ENCODE measurements around the gene AMY2B. TPM values are rescaled to one million over a fixed set of nuclear protein-coding genes. Genes with fewer than 3 reads are reported as not detected.

The AMY2B gene
- 1.1 TPM in 2 replicates for total RNA-seq

GRCh38 chr1:103571289-103571688 lies at the start of gene AMY2B:
AMY2B (plus strand) TSS chr1:103571589; CDS start chr1:103571603, 14 bp downstream.

DNA sequence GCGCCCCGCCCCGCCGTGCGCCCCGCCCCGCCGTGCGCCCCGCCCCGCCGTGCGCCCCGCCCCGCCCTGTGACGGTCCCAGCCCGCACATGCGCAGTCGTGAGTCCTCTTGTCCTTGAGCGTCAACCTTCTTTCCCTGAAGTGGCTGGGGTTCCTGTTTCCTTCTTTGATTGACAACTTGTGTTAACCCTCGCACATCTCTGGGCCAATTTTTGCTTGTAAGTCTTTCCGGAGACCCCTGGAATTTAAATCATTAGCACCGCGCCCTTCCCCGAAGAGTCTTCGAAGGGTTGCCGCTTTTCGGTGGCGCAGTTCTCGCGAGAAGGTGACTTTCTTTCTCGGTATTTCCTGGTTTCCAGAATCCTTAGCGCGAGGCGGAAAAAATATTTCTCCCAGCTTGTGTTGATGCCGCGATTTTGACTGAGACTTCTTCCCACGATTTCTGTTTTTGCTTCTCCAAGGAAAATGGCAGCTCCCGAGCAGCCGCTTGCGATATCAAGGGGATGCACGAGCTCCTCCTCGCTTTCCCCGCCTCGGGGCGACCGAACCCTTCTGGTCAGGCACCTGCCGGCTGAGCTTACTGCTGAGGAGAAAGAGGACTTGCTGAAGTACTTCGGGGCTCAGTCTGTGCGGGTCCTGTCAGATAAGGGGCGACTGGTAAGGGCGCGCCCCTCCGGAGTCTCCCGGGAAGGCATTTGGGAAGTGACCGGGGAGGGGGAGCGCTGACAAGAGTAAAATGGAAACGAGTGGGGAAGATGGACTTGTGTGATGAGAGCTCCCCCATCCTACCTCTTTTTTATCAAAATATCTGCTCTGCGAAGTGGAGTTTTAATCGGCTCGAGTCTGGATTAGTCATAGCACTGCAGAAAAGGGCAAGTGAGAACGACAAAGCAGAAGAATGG lies 45.5 kb upstream of the AMY2B start, which contains the start of gene RNPC3:
Gene RNPC3, plus strand, starts transcription at position 93 of the 901 bp plus-strand sequence. Its CDS starts 372 bp downstream, at position 465.

GRCh38 chr1:103616994-103617477 lies 45.6 kb downstream of the AMY2B start, which contains the start of gene AMY2A:
AMY2A (plus strand) TSS chr1:103617427; CDS start chr1:103617441, 14 bp downstream.

Other genes starting within 250 kb of the AMY2B start
- 6.5 and 9.9 TPM in 2 replicates for gene RNPC3, start 45.9 kb upstream of the AMY2B start, total RNA-seq
- gene AMY2A, start 45.8 kb downstream of the AMY2B start, total RNA-seq: not detected in 2 replicates
- not detected in 2 replicates for gene AMY1A, start 84.2 kb downstream of the AMY2B start, total RNA-seq
- gene AMY1B, start 124.6 kb downstream of the AMY2B start, total RNA-seq: not detected in 2 replicates
- gene AMY1C, start 178.3 kb downstream of the AMY2B start, total RNA-seq: not detected in 2 replicates